Measurements from ENCODE around the gene GRIK3.

GRIK3 gene

DNA sequence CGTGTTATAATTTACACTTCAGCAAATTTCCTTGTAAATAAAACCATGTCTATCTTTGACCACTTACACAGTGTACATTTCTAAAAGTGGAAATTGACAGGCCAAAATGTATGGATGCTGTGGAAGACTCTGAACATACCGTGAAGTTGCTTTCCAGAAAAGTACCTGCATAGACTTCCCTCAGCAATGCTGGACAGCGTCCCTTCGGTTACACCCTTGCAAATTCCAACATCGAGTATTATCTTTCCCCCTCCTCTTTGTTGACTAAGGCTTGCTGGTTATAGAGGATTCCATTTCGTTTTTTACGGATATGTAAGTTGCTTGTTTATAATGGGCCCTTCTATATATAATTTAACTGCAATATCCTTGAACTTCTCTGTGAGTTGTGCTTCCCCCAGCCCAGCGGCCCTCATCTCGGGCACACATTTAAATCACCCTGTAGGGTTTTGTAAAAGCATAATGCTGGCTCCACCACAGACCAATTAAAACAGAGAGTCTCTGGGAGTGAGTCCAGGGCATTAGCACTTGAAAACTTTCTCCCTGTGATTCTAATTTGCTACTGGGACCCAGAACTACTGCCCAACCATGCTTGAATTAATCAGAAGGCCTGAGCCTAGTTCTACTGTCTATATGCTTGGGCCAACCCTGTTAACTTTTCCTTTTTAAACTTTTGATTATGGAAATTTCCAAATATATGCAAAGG lies 230.3 kb downstream of the GRIK3 start:
- Histone ChIP-seq H3K4me2 (ENCODE audit: low read length) (no peak overlapping the region), H4K20me1 (ENCODE audit: insufficient read depth, low read length) (no peaks in the 10 kb centered on the region), H3K4me1 (ENCODE audit: low read length) (no peaks in the 10 kb centered on the region), H3K79me2 (ENCODE audit: low read length) (no peaks in the 10 kb centered on the region), H3K27ac (ENCODE audit: low read length) (no peak overlapping the region), H3K27me3 (ENCODE audit: low read depth, low read length) (no peaks in the 10 kb centered on the region), H2AFZ (ENCODE audit: low read depth, low read length) (no peak overlapping the region), H3K36me3 (replicated peaks; ENCODE audit: low read depth, low read length) (no peaks in the 10 kb centered on the region), H3K9me3 (ENCODE audit: insufficient read depth, low read length) (no peaks in the 10 kb centered on the region), H3K4me3 (ENCODE audit: low read length) (no peak overlapping the region), H3K9ac (ENCODE audit: low read length) (no peak overlapping the region)
- TF ChIP-seq, protein P1, sequence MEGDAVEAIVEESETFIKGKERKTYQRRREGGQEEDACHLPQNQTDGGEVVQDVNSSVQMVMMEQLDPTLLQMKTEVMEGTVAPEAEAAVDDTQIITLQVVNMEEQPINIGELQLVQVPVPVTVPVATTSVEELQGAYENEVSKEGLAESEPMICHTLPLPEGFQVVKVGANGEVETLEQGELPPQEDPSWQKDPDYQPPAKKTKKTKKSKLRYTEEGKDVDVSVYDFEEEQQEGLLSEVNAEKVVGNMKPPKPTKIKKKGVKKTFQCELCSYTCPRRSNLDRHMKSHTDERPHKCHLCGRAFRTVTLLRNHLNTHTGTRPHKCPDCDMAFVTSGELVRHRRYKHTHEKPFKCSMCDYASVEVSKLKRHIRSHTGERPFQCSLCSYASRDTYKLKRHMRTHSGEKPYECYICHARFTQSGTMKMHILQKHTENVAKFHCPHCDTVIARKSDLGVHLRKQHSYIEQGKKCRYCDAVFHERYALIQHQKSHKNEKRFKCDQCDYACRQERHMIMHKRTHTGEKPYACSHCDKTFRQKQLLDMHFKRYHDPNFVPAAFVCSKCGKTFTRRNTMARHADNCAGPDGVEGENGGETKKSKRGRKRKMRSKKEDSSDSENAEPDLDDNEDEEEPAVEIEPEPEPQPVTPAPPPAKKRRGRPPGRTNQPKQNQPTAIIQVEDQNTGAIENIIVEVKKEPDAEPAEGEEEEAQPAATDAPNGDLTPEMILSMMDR (IDR thresholded peaks at IDR 0.05; ENCODE audit: low read depth, low read length): no peak
- no peak for TF ChIP-seq EZH2phosphoT487 (IDR thresholded peaks at IDR 0.05; ENCODE audit: low read depth)

DNA sequence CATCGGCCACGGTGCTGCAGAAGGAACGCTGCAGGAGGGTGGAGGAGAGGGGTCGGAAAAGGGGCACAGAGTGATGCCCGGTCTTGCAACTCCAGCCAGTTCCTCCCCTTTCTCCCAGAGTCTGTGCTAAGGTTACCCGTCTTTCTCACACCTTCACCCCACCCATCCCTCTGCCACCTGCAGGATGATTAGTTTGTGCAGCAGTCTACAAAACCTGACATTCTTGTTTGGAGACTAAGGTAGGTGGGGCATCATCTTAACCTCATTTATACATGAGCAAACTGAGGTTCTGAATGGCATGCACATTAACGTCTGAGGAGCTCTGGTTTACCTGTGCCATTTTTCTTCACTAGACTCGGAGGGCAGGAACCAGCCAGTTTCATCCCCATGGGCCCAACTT lies 232.3 kb downstream of the GRIK3 start:
- Histone ChIP-seq H3K4me2 (ENCODE audit: low read length) (no peak overlapping the region), H2AFZ (ENCODE audit: low read depth, low read length) (no peak overlapping the region), H3K27ac (ENCODE audit: low read length) (no peak overlapping the region), H3K4me3 (ENCODE audit: low read length) (no peak overlapping the region), H3K9ac (ENCODE audit: low read length) (no peak overlapping the region), H3K27me3 (ENCODE audit: low read depth, low read length) (no peaks in the 10 kb centered on the region), H3K9me3 (ENCODE audit: insufficient read depth, low read length) (no peaks in the 10 kb centered on the region), H3K4me1 (ENCODE audit: low read length) (no peaks in the 10 kb centered on the region), H3K36me3 (replicated peaks; ENCODE audit: low read depth, low read length) (no peaks in the 10 kb centered on the region), H4K20me1 (ENCODE audit: insufficient read depth, low read length) (no peaks in the 10 kb centered on the region), H3K79me2 (ENCODE audit: low read length) (no peaks in the 10 kb centered on the region)
- TF ChIP-seq, protein P1 (IDR thresholded peaks at IDR 0.05; ENCODE audit: low read depth, low read length): no peak
- TF ChIP-seq EZH2phosphoT487 (IDR thresholded peaks at IDR 0.05; ENCODE audit: low read depth): no peak

DNA sequence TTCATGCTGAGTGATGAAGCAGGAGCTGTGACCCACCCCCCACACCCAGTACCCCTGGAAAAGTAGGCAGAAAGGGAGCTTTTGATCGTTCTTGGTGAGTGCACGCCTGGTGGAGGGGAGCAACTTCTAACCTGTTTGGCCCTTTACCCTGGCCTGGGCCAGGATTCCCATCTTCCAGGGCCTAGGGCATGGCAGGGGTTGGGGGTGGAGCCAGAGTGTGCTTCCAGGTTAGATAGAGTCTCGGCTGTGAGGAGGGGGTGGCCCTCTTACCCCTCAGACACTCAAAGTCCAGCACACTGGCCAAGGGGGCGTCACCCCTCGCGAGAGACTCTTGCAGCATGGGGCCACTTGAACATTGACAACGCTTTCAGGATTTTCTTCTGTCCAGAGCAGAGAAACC lies 236.6 kb downstream of the GRIK3 start:
- no peak overlapping the region for H3K9ac ChIP-seq (ENCODE audit: low read length)
- no peak overlapping the region for H2AFZ ChIP-seq (ENCODE audit: low read depth, low read length)
- H3K27ac ChIP-seq (ENCODE audit: low read length): no peak overlapping the region
- H3K4me1 ChIP-seq (ENCODE audit: low read length): no peaks in the 10 kb centered on the region
- no peak overlapping the region for H3K4me3 ChIP-seq (ENCODE audit: low read length)
- no peaks in the 10 kb centered on the region for H4K20me1 ChIP-seq (ENCODE audit: insufficient read depth, low read length)
- no peaks in the 10 kb centered on the region for H3K9me3 ChIP-seq (ENCODE audit: insufficient read depth, low read length)
- H3K36me3 ChIP-seq (replicated peaks; ENCODE audit: low read depth, low read length): no peaks in the 10 kb centered on the region
- no peaks in the 10 kb centered on the region for H3K27me3 ChIP-seq (ENCODE audit: low read depth, low read length)
- H3K79me2 ChIP-seq (ENCODE audit: low read length): no peaks in the 10 kb centered on the region
- TF ChIP-seq, protein P1 (IDR thresholded peaks at IDR 0.05; ENCODE audit: low read depth, low read length): no peak
- no peak for TF ChIP-seq EZH2phosphoT487 (IDR thresholded peaks at IDR 0.05; ENCODE audit: low read depth)
- no peak overlapping the region for H3K4me2 ChIP-seq (ENCODE audit: low read length)

DNA sequence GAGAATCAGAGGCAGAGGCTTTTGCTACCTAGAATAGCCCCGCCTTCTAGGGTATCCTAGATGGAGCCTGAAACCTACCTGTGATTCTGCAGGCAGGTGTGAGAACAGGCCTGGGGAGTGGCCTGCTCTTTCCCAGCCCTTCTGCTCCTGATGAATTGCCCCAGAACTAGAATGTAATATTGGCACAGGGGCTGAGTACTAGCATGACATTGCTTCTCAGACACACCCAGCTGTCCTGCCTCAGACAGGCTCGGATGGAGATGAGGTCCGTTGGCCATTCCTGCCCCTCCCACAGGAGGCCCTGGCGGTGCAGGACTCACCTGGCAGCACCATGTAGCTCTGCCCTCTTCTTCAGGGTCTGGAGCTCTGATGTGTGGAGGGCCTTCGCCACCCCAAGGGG lies 237.6 kb downstream of the GRIK3 start:
- H3K4me2 ChIP-seq (ENCODE audit: low read length): no peak overlapping the region

More for the DNA sequence above, 237.6 kb downstream of the GRIK3 start:
- H3K36me3 ChIP-seq (replicated peaks; ENCODE audit: low read depth, low read length): no peaks in the 10 kb centered on the region
- no peaks in the 10 kb centered on the region for H3K27me3 ChIP-seq (ENCODE audit: low read depth, low read length)
- no peaks in the 10 kb centered on the region for H3K4me1 ChIP-seq (ENCODE audit: low read length)
- no peaks in the 10 kb centered on the region for H3K9me3 ChIP-seq (ENCODE audit: insufficient read depth, low read length)
- H3K9ac ChIP-seq (ENCODE audit: low read length): no peak overlapping the region
- H4K20me1 ChIP-seq (ENCODE audit: insufficient read depth, low read length): no peaks in the 10 kb centered on the region
- H3K79me2 ChIP-seq (ENCODE audit: low read length): no peaks in the 10 kb centered on the region
- H2AFZ ChIP-seq (ENCODE audit: low read depth, low read length): no peak overlapping the region
- no peak overlapping the region for H3K4me3 ChIP-seq (ENCODE audit: low read length)
- H3K27ac ChIP-seq (ENCODE audit: low read length): no peak overlapping the region
- no peak for TF ChIP-seq EZH2phosphoT487 (IDR thresholded peaks at IDR 0.05; ENCODE audit: low read depth)
- TF ChIP-seq, protein P1 (IDR thresholded peaks at IDR 0.05; ENCODE audit: low read depth, low read length): no peak
